Erythroblast (primary cell): Measurements from ENCODE around the gene GMPPB.
"Not testable (repeated sequence)": the region's sequence is repeated elsewhere in the genome, so short reads cannot be mapped to it uniquely, and the experiment has no call there.

Source experiments
- DNase-seq, 2 experiments: peaks; one replicate each; lab custom pipeline; 2025; lab: John Stamatoyannopoulos, UW
- GATA1 ChIP-seq: IDR thresholded peaks from 2 replicates; pipeline ENCODE4 v1.6.1; 2011; ENCODE audit warnings: low read depth, mild to moderate bottlenecking, control low read depth, low read length, moderate library complexity
- POLR2A ChIP-seq: IDR thresholded peaks from 2 replicates; pipeline ENCODE4 v1.6.1; 2011; ENCODE audit warnings: mild to moderate bottlenecking, low read length

Gene GMPPB

GRCh38 chr3:49723628-49724551, at the start of gene GMPPB:
TSS of gene GMPPB (minus strand) at chr3:49723951. CDS start at chr3:49723726, 225 bp downstream.
- peak; percentile 97 for DNase-seq
- no peak for TF ChIP-seq GATA1
- TF ChIP-seq POLR2A, result peak; percentile 66

- no peak for TF ChIP-seq POLR2A
- TF ChIP-seq GATA1, result no peak
- DNase-seq, result no peak
Observed at GRCh38 chr3:49772703-49773102, 49.0 kb upstream of the GMPPB start.

- DNase-seq, result no peak
- TF ChIP-seq GATA1 (no peak), POLR2A (no peak)
Observed at GRCh38 chr3:49771340-49771938, 47.7 kb upstream of the GMPPB start.

- no peak for DNase-seq
- TF ChIP-seq POLR2A, result no peak
- no peak for TF ChIP-seq GATA1
Observed at GRCh38 chr3:49769926-49770325, 46.2 kb upstream of the GMPPB start.

- DNase-seq, result no peak
Observed at GRCh38 chr3:49769286-49769915, 45.6 kb upstream of the GMPPB start.

GRCh38 chr3:49763981-49764380, 40.2 kb upstream of the GMPPB start:
- DNase-seq, result no peak
- TF ChIP-seq POLR2A (no peak), GATA1 (no peak)

More at GRCh38 chr3:49769286-49769915, 45.6 kb upstream of the GMPPB start:
- TF ChIP-seq GATA1 (no peak), POLR2A (no peak)

- DNase-seq, result no peak
- TF ChIP-seq GATA1, result no peak
- no peak for TF ChIP-seq POLR2A
Observed at GRCh38 chr3:49761661-49762060, 37.9 kb upstream of the GMPPB start.

- no peak for DNase-seq
- TF ChIP-seq POLR2A (no peak), GATA1 (no peak)
Observed at GRCh38 chr3:49759226-49759625, 35.5 kb upstream of the GMPPB start.

GRCh38 chr3:49757197-49757596, 33.4 kb upstream of the GMPPB start:
- no peak for DNase-seq
- TF ChIP-seq GATA1, result no peak
- no peak for TF ChIP-seq POLR2A

- no peak for TF ChIP-seq GATA1
- TF ChIP-seq POLR2A, result no peak
Observed at GRCh38 chr3:49756036-49756435, 32.3 kb upstream of the GMPPB start.

GRCh38 chr3:49754536-49754935, 30.8 kb upstream of the GMPPB start:
- no peak for TF ChIP-seq GATA1
- TF ChIP-seq POLR2A, result no peak
- DNase-seq, result no peak

More at GRCh38 chr3:49756036-49756435, 32.3 kb upstream of the GMPPB start:
- DNase-seq, result no peak

- DNase-seq, result no peak
- TF ChIP-seq POLR2A, result no peak
- no peak for TF ChIP-seq GATA1
Observed at GRCh38 chr3:49751501-49751900, 27.8 kb upstream of the GMPPB start.

GRCh38 chr3:49750056-49750455, 26.3 kb upstream of the GMPPB start:
- no peak for DNase-seq
- TF ChIP-seq POLR2A, result no peak
- no peak for TF ChIP-seq GATA1

- not testable (repeated sequence) for DNase-seq
Observed at GRCh38 chr3:49748874-49749273, 25.1 kb upstream of the GMPPB start.

- TF ChIP-seq POLR2A (no peak), GATA1 (no peak)
- DNase-seq, result no peak
Observed at GRCh38 chr3:49747792-49748480, 24.2 kb upstream of the GMPPB start.
